VCaP (cell line): ENCODE data around the gene NLRP6.

Experiments used
- H3K27ac ChIP-seq: fragments of 450-650 bp; 2 replicates; pipeline ENCODE4 v1.5.1; 2017
- CTCF ChIP-seq: fragments of 450-650 bp; conservative IDR thresholded peaks from 2 replicates; pipeline ENCODE4 v1.5.1; 2017; ENCODE audit warnings: mild to moderate bottlenecking, moderate library complexity

NLRP6 gene

GRCh38 chr11:293271-293851, 15.2 kb downstream of the NLRP6 start:
- H3K27ac ChIP-seq, result no peak overlapping the region
- TF ChIP-seq CTCF, result no peak

- no peak for TF ChIP-seq CTCF
- H3K27ac ChIP-seq, result no peak overlapping the region
These were observed 15.8 kb downstream of the NLRP6 start for GRCh38 chr11:293852-294661.

GRCh38 chr11:294780-295179, 16.6 kb downstream of the NLRP6 start:
- H3K27ac ChIP-seq, result no peak overlapping the region

GRCh38 chr11:295351-296170, 17.4 kb downstream of the NLRP6 start:
- no peak overlapping the region for H3K27ac ChIP-seq
- no peak for TF ChIP-seq CTCF

More at GRCh38 chr11:294780-295179, 16.6 kb downstream of the NLRP6 start:
- TF ChIP-seq CTCF, result no peak

- H3K27ac ChIP-seq, result no peak overlapping the region
- TF ChIP-seq CTCF, result no peak
These were observed 18.2 kb downstream of the NLRP6 start for GRCh38 chr11:296171-297050.

GRCh38 chr11:297051-297585, 18.9 kb downstream of the NLRP6 start:
- no peak overlapping the region for H3K27ac ChIP-seq
- no peak for TF ChIP-seq CTCF
